Aorta (tissue), 5 donors: ENCODE measurements around the gene RWDD3. TPM values are rescaled to one million over a fixed set of nuclear protein-coding genes. Genes with fewer than 3 reads are reported as not detected.

ENCODE experiments used
- ATAC-seq: fragments of 200-7000 bp; cut with Tn5 transposase; one replicate; pipeline ENCODE4 v1.9.1; 2022; ENCODE audit warnings: moderate library complexity; ENCODE audit not compliant: low FRiP score
- DNase-seq, 2 donors: peaks; one replicate each; pipeline ENCODE4 v3.0.0-alpha.2; 2020
- H3K27ac ChIP-seq, 2 donors: one replicate each; pipeline ENCODE4 v1.5.1; 2013; ENCODE audit warnings: low read length in 2 of 2, mild to moderate bottlenecking in 2 of 2, moderate library complexity in 2 of 2, control low read depth in 1 of 2, inconsistent platforms in 1 of 2, low read depth in 1 of 2
- H3K27me3 ChIP-seq, 2 donors: one replicate each; pipeline ENCODE4 v1.6.1; 2013; ENCODE audit warnings: control low read depth in 1 of 2, low read length in 1 of 2, mild to moderate bottlenecking in 1 of 2, moderate library complexity in 1 of 2; ENCODE audit not compliant: insufficient read depth in 2 of 2, control insufficient read depth in 1 of 2
- H3K36me3 ChIP-seq, 2 donors: one replicate each; pipeline ENCODE4 v1.6.1; 2013; ENCODE audit warnings: control low read depth in 1 of 2, low read length in 1 of 2, mild to moderate bottlenecking in 1 of 2; ENCODE audit not compliant: insufficient read depth in 2 of 2, control insufficient read depth in 1 of 2
- H3K4me1 ChIP-seq, 2 donors: one replicate each; pipeline ENCODE4 v1.6.1; 2013; ENCODE audit warnings: low read length in 2 of 2, control low read depth in 1 of 2, mild to moderate bottlenecking in 1 of 2, moderate library complexity in 1 of 2; ENCODE audit not compliant: insufficient read depth in 2 of 2, control insufficient read depth in 1 of 2
- H3K4me3 ChIP-seq, 2 donors: one replicate each; pipeline ENCODE4 v1.5.1; 2013; ENCODE audit warnings: low read length in 2 of 2, control low read depth in 1 of 2, mild to moderate bottlenecking in 1 of 2
- H3K9me3 ChIP-seq: one replicate; pipeline ENCODE4 v1.6.1; 2013; ENCODE audit warnings: mild to moderate bottlenecking, low read length; ENCODE audit not compliant: control insufficient read depth
- WGBS, 2 donors: extraction: QIAGEN DNeasy Blood & Tissue Kit; methylation state at CpG; one replicate each; pipeline ENCODE4 v1.1.7; 2013; 5-methylcytosine and 5-hydroxymethylcytosine counted together
- intact Hi-C, 2 donors: fragments of 100-400 bp; cut with DNase I; formaldehyde crosslinking; loops; one replicate each; pipeline versions ENCODE4 v1.14.2 to v1.15.0; 2022
- polyA plus RNA-seq, 2 donors: library from polyadenylated mRNA; stranded (reverse); fragments of 200-250 nt; gene quantifications; one replicate each; pipeline ENCODE4 v1.2.3, GENCODE V29; 2013
- total RNA-seq, 2 donors: library from RNA; stranded (reverse); fragmentation: NEBNext Ultra II Directional; extraction: Animal tissue kit (Norgen Biotek cat#: 25700); gene quantifications; one replicate each; pipeline ENCODE4 v1.2.1, GENCODE V29; 2021
- donor health status: healthy with polysubstance abuse.
- donor health status: Bipolar disorder and iron deficiency.
- donor health status: DM: no; HTN: no; CAD: no.
- donor health status: DM: no; HTN: no; CAD: no.
- donor health status: DM: yes; HTN: yes; CAD: no.

The RWDD3 gene
- total and polyA plus RNA-seq, 4 donors: 16.7 to 25.5 (median 20.8) TPM

GRCh38 chr1:95223110-95223509, 10.9 kb upstream of the RWDD3 start:
- intact Hi-C loops: no loop called here
- peaks cover 0 to 2% of the 10 kb centered on the region in 2 donors for H3K36me3 ChIP-seq
- no peak overlapping the region for H3K4me3 ChIP-seq
- no peak for DNase-seq
- H3K27ac ChIP-seq: no peak overlapping the region
- no peaks in the 10 kb centered on the region for H3K27me3 ChIP-seq
- no peak for ATAC-seq
- H3K4me1 ChIP-seq: no peaks in the 10 kb centered on the region
- no peaks in the 10 kb centered on the region for H3K9me3 ChIP-seq

- intact Hi-C loops: no loop called here
- DNase-seq (no peak), ATAC-seq (no peak)
- H3K36me3 ChIP-seq: no peaks in the 10 kb centered on the region
- no peaks in the 10 kb centered on the region for H3K9me3 ChIP-seq
- no peak overlapping the region for H3K27ac ChIP-seq
- WGBS, 2 donors: 87 to 93% methylated on average over 3 of the region's 3 CpGs
- H3K4me3 ChIP-seq: no peak overlapping the region
- no peaks in the 10 kb centered on the region for H3K27me3 ChIP-seq
- H3K4me1 ChIP-seq: no peaks in the 10 kb centered on the region
Observed at GRCh38 chr1:95226781-95227660, 7.0 kb upstream of the RWDD3 start.

- Histone ChIP-seq H3K4me1 (no peaks in the 10 kb centered on the region), H3K4me3 (no peak overlapping the region), H3K9me3 (no peaks in the 10 kb centered on the region), H3K27ac (no peak overlapping the region), H3K36me3 (no peaks in the 10 kb centered on the region), H3K27me3 (no peaks in the 10 kb centered on the region)
- DNase-seq: no peak
- WGBS, 2 donors: 56 to 78% methylated on average over 5 of the region's 5 CpGs
- ATAC-seq: no peak
- intact Hi-C loops: no loop called here
Observed at GRCh38 chr1:95229037-95229436, 5.0 kb upstream of the RWDD3 start.

DNA sequence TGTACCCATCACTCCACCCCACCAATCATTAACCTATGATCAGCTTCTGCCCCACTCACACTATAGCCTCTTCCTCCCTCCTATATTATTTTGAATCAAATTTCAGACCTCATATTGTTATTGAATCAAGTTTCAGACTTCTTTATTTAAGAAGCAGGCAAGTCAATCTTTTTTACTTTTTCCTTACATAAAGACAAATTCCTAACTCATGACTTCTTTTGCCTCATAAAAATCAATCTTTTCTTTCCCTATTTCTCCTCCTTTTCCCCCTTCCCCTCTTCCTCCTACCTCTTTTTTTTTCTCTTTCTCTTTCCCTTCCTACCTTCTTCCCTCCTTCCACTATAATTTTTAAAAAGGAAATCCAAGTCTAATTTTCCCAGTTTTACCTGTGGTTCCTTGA, 4.3 kb upstream of the RWDD3 start:
- Histone ChIP-seq H3K27ac (no peak overlapping the region), H3K4me1 (no peaks in the 10 kb centered on the region), H3K36me3 (no peaks in the 10 kb centered on the region), H3K27me3 (no peaks in the 10 kb centered on the region), H3K9me3 (no peaks in the 10 kb centered on the region), H3K4me3 (no peak overlapping the region)
- intact Hi-C loops: loop anchor here (5.0 to 10.0 kb wide), 4 partner anchors 115 to 305 kb away; partner anchors contain the start of genes CNN3 (in 1 of the 2) and TLCD4 (in 1 of the 2)
- DNase-seq: no peak
- no peak for ATAC-seq

- DNase-seq: no peak
- Histone ChIP-seq H3K4me3 (no peak overlapping the region), H3K27me3 (no peaks in the 10 kb centered on the region), H3K27ac (no peak overlapping the region), H3K9me3 (no peaks in the 10 kb centered on the region), H3K4me1 (no peaks in the 10 kb centered on the region), H3K36me3 (no peaks in the 10 kb centered on the region)
- ATAC-seq: no peak
- 82 to 84% methylated on average over 2 of the region's 2 CpGs for WGBS, 2 donors
- intact Hi-C loops: loop anchor here (5.0 to 10.0 kb wide), 4 partner anchors 115 to 305 kb away; partner anchors contain the start of genes CNN3 (in 1 of the 2) and TLCD4 (in 1 of the 2)
Observed at GRCh38 chr1:95230256-95230655, 3.8 kb upstream of the RWDD3 start.

DNA sequence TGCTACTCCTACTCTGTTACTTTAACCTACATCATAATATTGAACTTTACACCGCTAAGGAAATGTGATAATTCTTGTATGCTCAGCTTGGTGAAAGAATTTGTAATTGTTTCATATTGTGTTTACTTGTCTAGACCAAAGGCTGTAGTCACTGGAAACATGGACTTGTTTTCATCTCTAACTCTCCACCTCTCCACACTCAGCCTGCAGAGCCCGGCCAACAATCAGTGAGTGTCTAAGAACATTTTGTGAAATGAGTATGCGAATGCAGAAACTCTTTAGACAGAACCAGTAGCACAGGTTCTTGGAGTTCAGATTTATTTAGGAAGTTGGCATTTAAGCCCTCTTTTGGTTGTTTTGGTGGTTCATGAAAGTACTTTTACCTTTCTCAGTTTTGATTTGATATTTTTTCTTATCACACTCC, 3.2 kb upstream of the RWDD3 start:
- H3K36me3 ChIP-seq: no peaks in the 10 kb centered on the region
- no peak overlapping the region for H3K27ac ChIP-seq
- H3K27me3 ChIP-seq: no peaks in the 10 kb centered on the region
- no peaks in the 10 kb centered on the region for H3K4me1 ChIP-seq
- no peaks in the 10 kb centered on the region for H3K9me3 ChIP-seq
- no peak overlapping the region for H3K4me3 ChIP-seq
- ATAC-seq: no peak
- 82 to 89% methylated on average over 3 of the region's 3 CpGs for WGBS, 2 donors
- DNase-seq: no peak
- intact Hi-C loops: loop anchor here (5.0 to 10.0 kb wide), 4 partner anchors 116 to 306 kb away; partner anchors contain the start of genes CNN3 (in 1 of the 2) and TLCD4 (in 1 of the 2)

DNA sequence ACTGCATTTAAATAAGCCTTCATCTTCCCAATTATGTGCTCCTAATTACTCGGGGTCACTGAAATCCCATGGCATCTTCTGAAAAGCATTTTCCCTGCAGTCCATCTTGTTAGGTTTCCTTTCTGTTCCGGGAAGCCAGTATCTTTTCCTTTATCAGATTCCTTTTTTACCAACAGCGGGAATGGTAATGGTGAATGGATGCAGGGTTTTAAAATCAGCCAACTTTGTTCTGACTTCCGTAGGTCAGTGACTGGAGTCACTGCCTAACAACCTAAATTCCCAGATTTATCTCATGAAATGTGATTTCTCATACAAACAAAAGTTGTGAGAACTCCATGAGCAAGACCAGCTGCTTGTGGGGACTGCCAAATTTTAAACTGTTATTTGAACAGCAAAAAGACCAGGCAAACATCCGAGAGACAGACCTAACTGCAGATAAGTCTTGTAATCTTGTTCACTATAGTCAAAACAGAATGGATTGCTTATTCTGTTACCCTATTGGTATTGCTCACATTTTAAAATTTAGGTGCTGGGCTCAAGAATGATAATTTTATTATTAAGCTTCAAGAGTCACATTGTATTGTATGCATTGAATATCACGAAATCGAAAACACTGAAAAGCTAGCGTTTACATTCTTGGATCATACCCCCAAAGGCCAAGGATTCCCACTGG, 1.2 kb upstream of the RWDD3 start:
- intact Hi-C loops: loop anchor here (5.0 to 10.0 kb wide), 4 partner anchors 118 to 308 kb away; partner anchors contain the start of genes CNN3 (in 1 of the 2) and TLCD4 (in 1 of the 2)
- peak overlapping the region; percentile 48 to 75 for H3K4me3 ChIP-seq
- no peaks in the 10 kb centered on the region for H3K27me3 ChIP-seq
- peak overlapping the region; percentile 30 to 85 for H3K27ac ChIP-seq
- no peaks in the 10 kb centered on the region for H3K9me3 ChIP-seq
- H3K4me1 ChIP-seq: peaks cover 2 to 3% of the 10 kb centered on the region in 2 donors
- DNase-seq (no peak), ATAC-seq (no peak)
- no peaks in the 10 kb centered on the region for H3K36me3 ChIP-seq
- 11 to 20% methylated on average over 8 of the region's 8 CpGs for WGBS, 2 donors

DNA sequence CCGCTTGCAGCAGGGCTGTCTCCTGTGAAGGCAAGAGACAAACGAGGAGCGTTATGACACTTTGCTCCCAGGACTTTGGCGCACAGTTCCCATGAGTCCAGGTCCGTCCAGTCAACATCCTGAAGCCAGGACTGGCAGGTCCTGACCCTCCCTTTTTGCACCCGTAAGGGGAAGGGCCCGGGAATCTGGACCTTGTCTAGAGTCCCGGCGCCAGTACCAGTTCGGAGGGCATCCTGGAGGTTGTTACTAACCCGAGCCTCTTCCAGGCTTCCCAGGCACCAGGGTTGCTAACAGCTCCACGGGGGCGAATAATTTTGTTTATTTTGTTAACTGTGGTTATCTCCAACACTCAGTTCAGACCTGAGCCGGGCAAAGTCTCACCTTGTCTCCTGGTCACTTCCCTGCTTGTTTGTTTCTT, 682 bp upstream of the RWDD3 start:
- ATAC-seq: peak; percentile 54
- Histone ChIP-seq H3K4me1 (peaks cover 3 to 4% of the 10 kb centered on the region in 2 donors), H3K9me3 (no peaks in the 10 kb centered on the region), H3K4me3 (peak overlapping the region; percentile 48 to 75), H3K36me3 (no peaks in the 10 kb centered on the region), H3K27ac (peak overlapping the region; percentile 14 to 85), H3K27me3 (no peaks in the 10 kb centered on the region)
- intact Hi-C loops: loop anchor here (5.0 to 10.0 kb wide), 4 partner anchors 119 to 309 kb away; partner anchors contain the start of genes CNN3 (in 1 of the 2) and TLCD4 (in 1 of the 2)
- DNase-seq: peak in 1 of 2 donors; percentile 54
- WGBS, 2 donors: 2% methylated on average over 14 of the region's 14 CpGs
